ENCODE measurements around the gene PGBD4. TPM values are rescaled to one million over a fixed set of nuclear protein-coding genes. Genes with fewer than 3 reads are reported as not detected.

PGBD4 gene
- total RNA-seq, 6 experiments from 2014 or later = 0.56 to 0.98 (median 0.83) TPM

DNA sequence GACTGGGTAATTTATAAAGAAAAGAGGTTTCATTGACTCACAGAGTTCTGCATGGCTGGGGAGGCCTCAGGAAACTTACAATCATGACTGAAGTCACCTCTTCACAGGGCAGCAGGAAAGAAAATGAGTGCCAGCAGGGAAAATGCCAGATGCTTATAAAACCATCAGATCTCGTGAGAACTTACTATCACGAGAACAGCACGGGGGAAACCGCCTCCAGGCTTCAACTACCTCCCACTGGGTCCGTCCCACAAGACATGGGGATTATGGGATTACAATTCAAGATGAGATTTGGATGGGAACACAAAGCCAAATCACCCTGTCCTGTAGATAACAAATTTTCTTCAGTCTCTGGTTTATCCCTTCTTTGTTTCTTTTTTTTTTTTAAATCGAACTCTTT lies 31.9 kb upstream of the PGBD4 start:
- Histone ChIP-seq H3K27me3 (no peaks in the 10 kb centered on the region), H3K27ac (no peak overlapping the region), H3K4me1 (no peaks in the 10 kb centered on the region), H3K9me3 (no peaks in the 10 kb centered on the region), H3K36me3 (no peaks in the 10 kb centered on the region), H3K4me3 (no peak overlapping the region)
- ATAC-seq (no peak), DNase-seq (no peak)
- intact Hi-C loops (cut with DNase I) = no loop called here
- no peak for TF ChIP-seq POLR2A (IDR thresholded peaks at IDR 0.05)
- TF ChIP-seq, protein P1, sequence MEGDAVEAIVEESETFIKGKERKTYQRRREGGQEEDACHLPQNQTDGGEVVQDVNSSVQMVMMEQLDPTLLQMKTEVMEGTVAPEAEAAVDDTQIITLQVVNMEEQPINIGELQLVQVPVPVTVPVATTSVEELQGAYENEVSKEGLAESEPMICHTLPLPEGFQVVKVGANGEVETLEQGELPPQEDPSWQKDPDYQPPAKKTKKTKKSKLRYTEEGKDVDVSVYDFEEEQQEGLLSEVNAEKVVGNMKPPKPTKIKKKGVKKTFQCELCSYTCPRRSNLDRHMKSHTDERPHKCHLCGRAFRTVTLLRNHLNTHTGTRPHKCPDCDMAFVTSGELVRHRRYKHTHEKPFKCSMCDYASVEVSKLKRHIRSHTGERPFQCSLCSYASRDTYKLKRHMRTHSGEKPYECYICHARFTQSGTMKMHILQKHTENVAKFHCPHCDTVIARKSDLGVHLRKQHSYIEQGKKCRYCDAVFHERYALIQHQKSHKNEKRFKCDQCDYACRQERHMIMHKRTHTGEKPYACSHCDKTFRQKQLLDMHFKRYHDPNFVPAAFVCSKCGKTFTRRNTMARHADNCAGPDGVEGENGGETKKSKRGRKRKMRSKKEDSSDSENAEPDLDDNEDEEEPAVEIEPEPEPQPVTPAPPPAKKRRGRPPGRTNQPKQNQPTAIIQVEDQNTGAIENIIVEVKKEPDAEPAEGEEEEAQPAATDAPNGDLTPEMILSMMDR (IDR thresholded peaks at IDR 0.05) = no peak
- 74% methylated on average over 4 of the region's 6 CpGs for WGBS (ENCODE audit: insufficient coverage, low coverage, low lambda C conversion rate, missing lambda C conversion rate)

DNA sequence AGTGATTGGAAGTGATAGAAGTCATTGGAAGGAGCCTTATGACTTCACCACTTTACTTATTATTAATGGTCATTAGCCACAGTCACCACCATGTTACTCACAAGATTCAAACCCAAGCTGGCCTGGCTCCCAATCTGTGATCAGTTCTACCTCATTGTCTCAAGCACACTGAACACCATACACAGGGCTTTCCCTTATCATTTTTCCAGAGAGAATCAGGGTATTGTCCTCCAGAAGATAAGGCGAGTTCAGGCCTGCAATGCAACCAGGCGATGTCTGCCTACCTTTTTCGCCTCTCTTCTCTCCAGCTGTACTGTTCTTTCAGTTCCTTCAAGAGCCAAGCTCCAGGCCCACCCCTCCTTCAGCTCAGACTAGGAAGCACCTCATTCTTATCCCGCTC lies 25.1 kb upstream of the PGBD4 start:
- no peaks in the 10 kb centered on the region for H3K27me3 ChIP-seq

DNA sequence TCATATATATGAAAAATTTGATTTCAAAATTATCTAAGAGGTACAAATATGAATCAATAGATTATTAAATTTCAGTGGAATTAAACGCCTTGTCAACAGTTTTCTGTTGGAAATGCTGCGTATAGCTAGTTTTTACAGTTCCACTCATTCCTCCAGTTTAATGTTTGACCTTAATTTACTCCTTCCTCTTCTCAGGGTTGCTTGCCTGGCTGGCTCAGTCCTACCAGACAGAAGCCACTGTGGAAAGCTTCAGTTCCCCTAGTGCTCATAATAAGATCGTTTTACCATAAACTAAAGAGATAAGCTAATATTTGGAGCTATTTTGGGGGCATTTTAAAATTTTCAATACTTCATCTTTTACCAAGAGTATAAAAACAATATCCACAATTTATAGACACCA lies 23.0 kb upstream of the PGBD4 start:
- peaks cover 0 to 8% (median 0%) of the 10 kb centered on the region in 4 donors for H3K36me3 ChIP-seq
- H3K27ac ChIP-seq = no peak overlapping the region
- peaks cover 0 to 1% (median 0%) of the 10 kb centered on the region in 4 donors for H3K4me1 ChIP-seq
- H3K4me3 ChIP-seq = no peak overlapping the region
- ATAC-seq = no peak
- intact Hi-C loops (cut with DNase I) = no loop called here
- WGBS (ENCODE audit: insufficient coverage, low coverage, low lambda C conversion rate, missing lambda C conversion rate) = 79% methylated on average over 3 of the region's 3 CpGs
- no peaks in the 10 kb centered on the region for H3K27me3 ChIP-seq
- TF ChIP-seq POLR2A (IDR thresholded peaks at IDR 0.05) = no peak
- TF ChIP-seq, protein P1 (IDR thresholded peaks at IDR 0.05) = no peak
- no peak for DNase-seq
- H3K9me3 ChIP-seq = no peaks in the 10 kb centered on the region

More for the DNA sequence above, 25.1 kb upstream of the PGBD4 start:
- Histone ChIP-seq H3K4me3 (no peak overlapping the region), H3K27ac (no peak overlapping the region), H3K36me3 (no peaks in the 10 kb centered on the region), H3K4me1 (no peaks in the 10 kb centered on the region), H3K9me3 (no peaks in the 10 kb centered on the region)
- no peak for DNase-seq
- intact Hi-C loops (cut with DNase I) = no loop called here
- no peak for ATAC-seq
- WGBS (ENCODE audit: insufficient coverage, low coverage, low lambda C conversion rate, missing lambda C conversion rate) = 100% methylated on average over 4 of the region's 4 CpGs
- TF ChIP-seq, protein P1 (IDR thresholded peaks at IDR 0.05) = no peak
- TF ChIP-seq POLR2A (IDR thresholded peaks at IDR 0.05) = no peak

DNA sequence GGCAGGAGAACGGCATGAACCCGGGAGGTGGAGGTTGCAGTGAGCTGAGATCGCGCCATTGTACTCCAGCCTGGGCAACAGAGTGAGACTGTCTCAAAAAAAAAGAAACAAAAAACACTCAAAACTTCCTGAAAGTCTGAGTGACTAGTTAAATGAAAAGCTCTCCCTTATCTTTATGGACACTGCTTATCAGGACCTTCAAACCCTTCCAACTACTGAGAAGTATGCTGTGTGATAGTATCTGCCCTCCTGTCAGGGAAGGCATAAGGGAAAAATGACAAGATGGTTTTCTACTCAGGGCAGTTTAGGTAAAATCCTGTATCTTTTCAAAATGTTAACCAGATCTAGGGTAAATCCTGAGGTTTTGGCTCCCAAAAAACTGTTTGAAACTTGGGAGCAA lies 22.0 kb upstream of the PGBD4 start:
- 89% methylated on average over 2 of the region's 4 CpGs for WGBS (ENCODE audit: insufficient coverage, low coverage, low lambda C conversion rate, missing lambda C conversion rate)
- intact Hi-C loops (cut with DNase I) = no loop called here
- peaks cover 0 to 4% (median 0%) of the 10 kb centered on the region in 4 donors for H3K4me1 ChIP-seq
- ATAC-seq (no peak), DNase-seq (no peak)
- TF ChIP-seq, protein P1 (IDR thresholded peaks at IDR 0.05) = no peak
- TF ChIP-seq POLR2A (IDR thresholded peaks at IDR 0.05) = no peak
- no peaks in the 10 kb centered on the region for H3K27me3 ChIP-seq
- H3K36me3 ChIP-seq = peaks cover 0 to 8% (median 0%) of the 10 kb centered on the region in 4 donors
- H3K27ac ChIP-seq = no peak overlapping the region
- H3K4me3 ChIP-seq = no peak overlapping the region
- no peaks in the 10 kb centered on the region for H3K9me3 ChIP-seq

DNA sequence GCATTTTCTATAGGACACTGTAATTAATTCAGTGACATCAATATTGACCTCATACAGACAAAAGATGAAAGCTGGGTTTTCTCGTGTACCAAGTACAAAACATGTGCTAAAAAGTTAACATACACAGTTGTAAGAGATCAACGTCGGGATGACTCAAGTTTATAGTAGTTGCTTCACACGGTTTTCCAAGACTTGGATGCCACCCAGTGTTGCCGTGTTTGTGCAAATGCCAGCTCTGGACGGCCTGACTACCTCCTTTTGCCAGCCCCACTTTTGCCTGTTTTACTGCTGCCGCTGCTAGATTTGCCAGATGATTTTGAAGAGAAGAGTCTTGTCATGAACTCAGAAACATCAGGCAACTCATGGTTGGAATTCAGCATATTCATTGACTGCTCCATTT lies 17.8 kb upstream of the PGBD4 start:
- Histone ChIP-seq H3K27ac (no peak overlapping the region), H3K4me1 (peaks cover 0 to 4% (median 0%) of the 10 kb centered on the region in 4 donors), H3K36me3 (peaks cover 0 to 29% (median 4%) of the 10 kb centered on the region in 4 donors), H3K27me3 (no peaks in the 10 kb centered on the region), H3K4me3 (no peak overlapping the region), H3K9me3 (no peaks in the 10 kb centered on the region)
- ATAC-seq = peak; percentile 77 to 96 (median 90)
- 21% methylated on average over 7 of the region's 7 CpGs for WGBS (ENCODE audit: insufficient coverage, low coverage, low lambda C conversion rate, missing lambda C conversion rate)
- intact Hi-C loops (cut with DNase I) = no loop called here
- peak in 2 of 3 donors; percentile 53 to 68 for DNase-seq
- no peak for TF ChIP-seq POLR2A (IDR thresholded peaks at IDR 0.05)
- TF ChIP-seq, protein P1 (IDR thresholded peaks at IDR 0.05) = no peak

Measured in right lobe of liver (tissue), 6 donors.